Suprapubic skin (tissue), 4 donors: Measurements from ENCODE around the gene GH1.

ENCODE experiments used
- EP300 ChIP-seq: sonication (generic); formaldehyde crosslinking; IDR thresholded peaks from one replicate; pipeline ENCODE4 v1.6.1; 2017; ENCODE audit warnings: antibody characterized with exemption
- POLR2A ChIP-seq, 2 donors: fragments of 450-650 bp; IDR thresholded peaks; one replicate each; pipeline ENCODE4 v1.6.1; 2017; ENCODE audit warnings: antibody characterized with exemption in 2 of 2, mild to moderate bottlenecking in 2 of 2, moderate library complexity in 2 of 2
- POLR2AphosphoS5 ChIP-seq, 3 donors: sonication (generic); formaldehyde crosslinking; IDR thresholded peaks; one replicate each; pipeline ENCODE4 v1.6.1; 2017; ENCODE audit warnings: antibody characterized with exemption in 3 of 3
- TF ChIP-seq, protein P1 (sequence below), 2 donors: fragments of 200-600 bp in 1 of 2; fragments of 450-650 bp in 1 of 2; sonication (generic) in 1 of 2; IDR thresholded peaks; one replicate each; pipeline ENCODE4 v1.5.1; 2016 to 2019; ENCODE audit warnings: antibody characterized with exemption in 2 of 2, mild to moderate bottlenecking in 1 of 2, moderate library complexity in 1 of 2

GRCh38 chr17:63926164-63926563, 7.5 kb upstream of the GH1 start:
- TF ChIP-seq POLR2AphosphoS5 (IDR thresholded peaks at IDR 0.05) (no peak), EP300 (no peak), POLR2A (IDR thresholded peaks at IDR 0.05) (no peak)
- TF ChIP-seq, protein P1, sequence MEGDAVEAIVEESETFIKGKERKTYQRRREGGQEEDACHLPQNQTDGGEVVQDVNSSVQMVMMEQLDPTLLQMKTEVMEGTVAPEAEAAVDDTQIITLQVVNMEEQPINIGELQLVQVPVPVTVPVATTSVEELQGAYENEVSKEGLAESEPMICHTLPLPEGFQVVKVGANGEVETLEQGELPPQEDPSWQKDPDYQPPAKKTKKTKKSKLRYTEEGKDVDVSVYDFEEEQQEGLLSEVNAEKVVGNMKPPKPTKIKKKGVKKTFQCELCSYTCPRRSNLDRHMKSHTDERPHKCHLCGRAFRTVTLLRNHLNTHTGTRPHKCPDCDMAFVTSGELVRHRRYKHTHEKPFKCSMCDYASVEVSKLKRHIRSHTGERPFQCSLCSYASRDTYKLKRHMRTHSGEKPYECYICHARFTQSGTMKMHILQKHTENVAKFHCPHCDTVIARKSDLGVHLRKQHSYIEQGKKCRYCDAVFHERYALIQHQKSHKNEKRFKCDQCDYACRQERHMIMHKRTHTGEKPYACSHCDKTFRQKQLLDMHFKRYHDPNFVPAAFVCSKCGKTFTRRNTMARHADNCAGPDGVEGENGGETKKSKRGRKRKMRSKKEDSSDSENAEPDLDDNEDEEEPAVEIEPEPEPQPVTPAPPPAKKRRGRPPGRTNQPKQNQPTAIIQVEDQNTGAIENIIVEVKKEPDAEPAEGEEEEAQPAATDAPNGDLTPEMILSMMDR (IDR thresholded peaks at IDR 0.05) = no peak
